RWPE2 (cell line): ENCODE results near the gene KIF26B.
"Not testable (repeated sequence)": the region's sequence is repeated elsewhere in the genome, so short reads cannot be mapped to it uniquely, and the experiment has no call there.

Experiments
- ATAC-seq: fragments of 200-7000 bp; cut with Tn5 transposase; 3 replicates; pipeline ENCODE4 v1.9.1; 2021; ENCODE audit warnings: low read depth
- DNase-seq: peaks from one replicate; pipeline ENCODE4 v3.0.0-alpha.2; 2020; ENCODE audit warnings: low spot score
- H3K27ac ChIP-seq: fragments of 450-650 bp; 2 replicates; pipeline ENCODE4 v1.5.1; 2017; ENCODE audit warnings: mild to moderate bottlenecking; ENCODE audit not compliant: poor library complexity, severe bottlenecking
- H3K27me3 ChIP-seq: fragments of 250-450 bp; sonication (Bioruptor Pico); 2 replicates; pipeline ENCODE4 v1.5.1; 2021; ENCODE audit warnings: mild to moderate bottlenecking, moderate library complexity; ENCODE audit not compliant: insufficient read depth, poor library complexity, severe bottlenecking
- H3K36me3 ChIP-seq: fragments of 250-450 bp; sonication (Bioruptor Pico); 2 replicates; pipeline ENCODE4 v1.5.1; 2020; ENCODE audit warnings: low read depth, mild to moderate bottlenecking, moderate library complexity
- H3K4me1 ChIP-seq: fragments of 250-450 bp; sonication (Bioruptor Pico); 2 replicates; pipeline ENCODE4 v1.5.1; 2021; ENCODE audit warnings: mild to moderate bottlenecking, moderate library complexity; ENCODE audit not compliant: insufficient read depth, poor library complexity, severe bottlenecking
- H3K4me3 ChIP-seq: fragments of 250-450 bp; sonication (Bioruptor Pico); 2 replicates; pipeline ENCODE4 v1.5.1; 2021; ENCODE audit warnings: mild to moderate bottlenecking, moderate library complexity; ENCODE audit not compliant: severe bottlenecking
- H3K9me3 ChIP-seq: fragments of 250-450 bp; sonication (Bioruptor Pico); 2 replicates; pipeline ENCODE4 v1.5.1; 2021; ENCODE audit warnings: mild to moderate bottlenecking, moderate library complexity; ENCODE audit not compliant: severe bottlenecking
- CTCF ChIP-seq: fragments of 450-650 bp; IDR thresholded peaks from one replicate; pipeline ENCODE4 v1.5.1; 2017; ENCODE audit warnings: mild to moderate bottlenecking, moderate library complexity; ENCODE audit not compliant: poor library complexity, severe bottlenecking

KIF26B gene

DNA sequence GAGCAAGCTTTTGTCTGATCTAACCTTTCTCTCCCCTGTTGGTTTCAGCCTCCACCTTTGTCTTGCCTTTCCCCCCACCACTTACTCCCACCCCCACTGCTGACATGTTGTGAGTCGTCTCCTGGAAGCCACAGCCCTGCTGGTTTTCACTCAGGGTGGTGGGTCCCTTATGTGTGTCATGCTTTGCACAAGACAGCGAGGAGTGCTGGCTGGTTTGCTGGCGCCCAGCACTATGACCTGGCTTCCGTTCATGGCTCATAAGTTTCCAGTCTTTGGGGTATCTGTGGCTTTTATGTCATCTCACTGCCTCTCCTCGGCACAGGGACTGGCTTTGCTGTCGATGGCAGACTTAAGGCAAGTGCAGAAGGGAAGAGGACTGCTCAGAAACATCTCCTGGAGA is 177.7 kb downstream of the KIF26B start:
- Histone ChIP-seq H3K36me3 (no peaks in the 10 kb centered on the region), H3K4me3 (no peak overlapping the region), H3K9me3 (no peaks in the 10 kb centered on the region), H3K27me3 (no peaks in the 10 kb centered on the region), H3K4me1 (no peaks in the 10 kb centered on the region), H3K27ac (no peak overlapping the region)
- ATAC-seq, result no peak
- no peak for TF ChIP-seq CTCF
- DNase-seq, result no peak

GRCh38 chr1:245334235-245334634 is 179.4 kb downstream of the KIF26B start:
- Histone ChIP-seq H3K27me3 (no peaks in the 10 kb centered on the region), H3K36me3 (no peaks in the 10 kb centered on the region), H3K4me1 (no peaks in the 10 kb centered on the region), H3K27ac (no peak overlapping the region), H3K4me3 (no peak overlapping the region), H3K9me3 (no peaks in the 10 kb centered on the region)
- no peak for DNase-seq
- ATAC-seq, result no peak
- no peak for TF ChIP-seq CTCF

DNA sequence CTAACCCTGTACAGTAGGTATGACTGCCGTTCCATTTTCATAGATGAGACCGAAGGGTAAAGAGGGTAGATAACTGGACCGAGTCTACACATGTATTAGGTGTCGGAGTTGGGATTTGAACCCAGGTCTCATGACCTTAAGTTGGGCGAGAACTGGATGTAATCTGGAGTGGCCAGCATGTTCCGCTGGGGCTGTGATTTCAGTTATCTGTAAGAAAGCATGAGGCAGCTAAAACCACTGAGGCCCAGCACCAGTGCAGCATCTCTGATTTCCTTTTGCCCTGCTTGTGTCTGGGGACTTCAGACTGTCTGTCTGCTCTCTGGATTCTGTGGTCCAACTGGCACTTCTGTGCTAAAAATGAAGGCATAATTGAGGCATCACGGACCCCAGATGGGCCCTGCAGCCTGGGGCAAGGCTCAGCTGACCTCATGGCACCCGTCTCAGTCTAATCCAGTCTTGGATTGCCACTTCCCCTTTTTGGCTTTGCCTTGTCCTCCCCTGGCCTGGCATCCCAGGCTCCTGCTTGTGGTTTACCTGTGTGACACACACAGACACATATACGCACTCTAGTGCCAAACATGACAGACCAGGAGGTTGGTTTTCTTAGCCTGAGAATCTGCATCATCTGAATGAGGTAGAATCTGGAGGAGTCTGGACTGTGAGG is 180.2 kb downstream of the KIF26B start:
- H3K27me3 ChIP-seq, result no peaks in the 10 kb centered on the region
- no peak for ATAC-seq
- H3K27ac ChIP-seq, result no peak overlapping the region
- no peaks in the 10 kb centered on the region for H3K36me3 ChIP-seq
- H3K4me1 ChIP-seq, result no peaks in the 10 kb centered on the region
- no peak for DNase-seq
- H3K4me3 ChIP-seq, result no peak overlapping the region
- TF ChIP-seq CTCF, result no peak
- H3K9me3 ChIP-seq, result no peaks in the 10 kb centered on the region

DNA sequence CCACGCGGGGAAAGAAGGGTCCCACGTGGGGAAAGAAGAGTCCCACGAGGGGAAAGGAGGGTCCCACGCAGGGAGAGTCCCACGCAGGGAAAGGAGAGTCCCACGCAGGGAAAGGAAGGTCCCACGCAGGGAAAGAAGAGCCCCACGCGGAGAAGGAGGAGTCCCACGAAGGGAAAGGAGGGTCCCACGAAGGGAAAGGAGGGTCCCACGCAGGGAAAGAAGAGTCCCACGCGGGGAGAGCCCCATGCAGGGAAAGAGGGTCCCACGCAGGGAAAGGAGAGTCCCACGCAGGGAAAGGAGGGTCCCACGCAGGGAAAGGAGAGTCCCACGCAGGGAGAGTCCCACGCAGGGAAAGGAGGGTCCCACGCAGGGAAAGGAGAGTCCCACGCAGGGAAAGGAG is 180.9 kb downstream of the KIF26B start:
- DNase-seq, H3K27ac ChIP-seq, H3K36me3 ChIP-seq, ATAC-seq, H3K4me1 ChIP-seq, H3K27me3 ChIP-seq, H3K9me3 ChIP-seq, H3K4me3 ChIP-seq: not testable (repeated sequence)

GRCh38 chr1:245336149-245336983 is 181.6 kb downstream of the KIF26B start:
- Histone ChIP-seq H3K4me3 (no peak overlapping the region), H3K27me3 (no peaks in the 10 kb centered on the region), H3K9me3 (no peaks in the 10 kb centered on the region), H3K27ac (no peak overlapping the region), H3K4me1 (no peaks in the 10 kb centered on the region), H3K36me3 (no peaks in the 10 kb centered on the region)
- TF ChIP-seq CTCF, result no peak
- no peak for DNase-seq
- ATAC-seq, result no peak

GRCh38 chr1:245336984-245337355 is 182.2 kb downstream of the KIF26B start:
- not testable (repeated sequence) for ATAC-seq, H3K4me1 ChIP-seq

More at GRCh38 chr1:245336984-245337355, 182.2 kb downstream of the KIF26B start:
- H3K27ac ChIP-seq, DNase-seq, H3K4me3 ChIP-seq, H3K9me3 ChIP-seq, H3K27me3 ChIP-seq, H3K36me3 ChIP-seq: not testable (repeated sequence)
